NOMO-1 (cell line): Measurements from ENCODE around the gene AGO1.

Experiments used
- DNase-seq, 2 experiments: peaks; one replicate each; lab custom pipeline; 2025; ENCODE audit not compliant: unreplicated experiment in 2 of 2; lab: John Stamatoyannopoulos, UW

AGO1 gene

GRCh38 chr1:35882945-35883634 is at the start of gene AGO1:
Gene AGO1 (plus strand): TSS chr1:35883209. CDS start chr1:35883422, 213 bp downstream.
- peak; percentile 87 to 93 for DNase-seq

GRCh38 chr1:35833395-35833794 is 49.6 kb upstream of the AGO1 start:
- DNase-seq = no peak

GRCh38 chr1:35834218-35834617 is 48.8 kb upstream of the AGO1 start:
- no peak for DNase-seq

- no peak for DNase-seq
Measured at GRCh38 chr1:35835398-35835797, 47.6 kb upstream of the AGO1 start.

- DNase-seq = no peak
Measured at GRCh38 chr1:35836734-35837133, 46.3 kb upstream of the AGO1 start.

- DNase-seq = peak in 1 of 2 experiments; percentile 43
Measured at GRCh38 chr1:35838693-35839245, 44.2 kb upstream of the AGO1 start.

- no peak for DNase-seq
Measured at GRCh38 chr1:35844826-35845225, 38.2 kb upstream of the AGO1 start.

GRCh38 chr1:35845766-35846165 is 37.2 kb upstream of the AGO1 start:
- no peak for DNase-seq

- DNase-seq = peak; percentile 26 to 45
Measured at GRCh38 chr1:35847935-35848565, 35.0 kb upstream of the AGO1 start.

- DNase-seq = no peak
Measured at GRCh38 chr1:35850051-35850450, 33.0 kb upstream of the AGO1 start.

GRCh38 chr1:35850716-35851115 is 32.3 kb upstream of the AGO1 start:
- DNase-seq = no peak

GRCh38 chr1:35851132-35851869 is 31.7 kb upstream of the AGO1 start:
- no peak for DNase-seq

- DNase-seq = no peak
Measured at GRCh38 chr1:35852241-35852640, 30.8 kb upstream of the AGO1 start.

- DNase-seq = no peak
Measured at GRCh38 chr1:35854989-35855700, 27.9 kb upstream of the AGO1 start.

GRCh38 chr1:35856964-35857363 is 26.0 kb upstream of the AGO1 start:
- DNase-seq = no peak

GRCh38 chr1:35857830-35858229 is 25.2 kb upstream of the AGO1 start:
- DNase-seq = peak in 1 of 2 experiments; percentile 68

- DNase-seq = peak; percentile 72 to 94
Measured at GRCh38 chr1:35860696-35861095, 22.3 kb upstream of the AGO1 start.

GRCh38 chr1:35863136-35863535 is 19.9 kb upstream of the AGO1 start:
- DNase-seq = no peak

- DNase-seq = peak; percentile 38 to 62
Measured at GRCh38 chr1:35863881-35864625, 19.0 kb upstream of the AGO1 start.

- peak in 1 of 2 experiments; percentile 48 for DNase-seq
Measured at GRCh38 chr1:35864813-35865212, 18.2 kb upstream of the AGO1 start.
